Stimulated activated CD8-positive, alpha-beta memory T cell treated with anti-CD3 and anti-CD28 coated beads, Interleukin-2, amount 100 ng/mL, for 1 hour (primary cell): ENCODE data around the gene SLC24A4.

ENCODE experiments used
- DNase-seq, 2 donors: peaks; one replicate each; pipeline ENCODE4 v3.0.0-alpha.2; 2020; ENCODE audit warnings: low read depth in 2 of 2

SLC24A4 gene

DNA sequence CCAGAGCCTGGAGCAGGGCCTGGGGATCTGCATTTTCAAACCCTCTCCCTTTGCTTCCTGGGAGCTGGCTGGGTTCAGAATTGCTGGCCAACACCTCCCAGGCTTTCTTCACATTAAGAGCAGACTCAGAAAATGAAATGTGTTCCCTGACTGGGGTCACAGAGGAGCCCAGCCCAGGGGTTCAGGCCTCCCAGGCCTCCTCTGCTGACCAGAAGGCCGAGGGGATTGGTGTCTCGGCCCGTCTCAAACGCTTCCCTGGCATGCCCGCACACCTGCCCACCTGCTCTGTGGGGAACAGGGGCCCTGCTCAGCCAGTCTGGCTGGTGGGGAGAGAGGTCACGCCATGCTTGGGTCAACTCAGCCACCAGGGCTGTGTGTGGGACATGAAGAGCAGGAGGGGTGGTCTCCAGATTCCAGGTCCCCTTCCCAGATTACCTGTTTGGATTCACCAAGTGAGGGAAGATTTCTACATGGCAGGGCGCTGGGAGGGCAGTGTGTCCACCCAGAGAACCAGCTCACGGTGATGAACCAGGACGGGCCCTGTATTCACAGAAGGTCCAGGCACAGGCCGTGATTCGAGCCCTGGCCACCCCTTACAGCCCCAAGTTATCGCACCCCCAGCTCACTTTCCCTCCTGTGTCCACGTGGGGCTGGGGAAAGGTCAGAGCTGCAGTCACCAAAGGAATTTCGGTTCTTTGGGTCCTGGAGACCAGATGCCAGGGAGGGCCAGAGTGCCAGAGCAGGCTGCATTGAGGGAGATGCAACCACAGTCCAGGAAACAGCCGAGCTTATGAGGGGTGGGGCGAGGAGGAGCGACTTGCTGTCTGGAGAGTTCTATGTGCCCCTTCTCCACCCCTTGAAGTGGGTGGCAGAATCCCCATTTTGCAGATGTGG, 135.4 kb downstream of the SLC24A4 start:
- DNase-seq = no peak

DNA sequence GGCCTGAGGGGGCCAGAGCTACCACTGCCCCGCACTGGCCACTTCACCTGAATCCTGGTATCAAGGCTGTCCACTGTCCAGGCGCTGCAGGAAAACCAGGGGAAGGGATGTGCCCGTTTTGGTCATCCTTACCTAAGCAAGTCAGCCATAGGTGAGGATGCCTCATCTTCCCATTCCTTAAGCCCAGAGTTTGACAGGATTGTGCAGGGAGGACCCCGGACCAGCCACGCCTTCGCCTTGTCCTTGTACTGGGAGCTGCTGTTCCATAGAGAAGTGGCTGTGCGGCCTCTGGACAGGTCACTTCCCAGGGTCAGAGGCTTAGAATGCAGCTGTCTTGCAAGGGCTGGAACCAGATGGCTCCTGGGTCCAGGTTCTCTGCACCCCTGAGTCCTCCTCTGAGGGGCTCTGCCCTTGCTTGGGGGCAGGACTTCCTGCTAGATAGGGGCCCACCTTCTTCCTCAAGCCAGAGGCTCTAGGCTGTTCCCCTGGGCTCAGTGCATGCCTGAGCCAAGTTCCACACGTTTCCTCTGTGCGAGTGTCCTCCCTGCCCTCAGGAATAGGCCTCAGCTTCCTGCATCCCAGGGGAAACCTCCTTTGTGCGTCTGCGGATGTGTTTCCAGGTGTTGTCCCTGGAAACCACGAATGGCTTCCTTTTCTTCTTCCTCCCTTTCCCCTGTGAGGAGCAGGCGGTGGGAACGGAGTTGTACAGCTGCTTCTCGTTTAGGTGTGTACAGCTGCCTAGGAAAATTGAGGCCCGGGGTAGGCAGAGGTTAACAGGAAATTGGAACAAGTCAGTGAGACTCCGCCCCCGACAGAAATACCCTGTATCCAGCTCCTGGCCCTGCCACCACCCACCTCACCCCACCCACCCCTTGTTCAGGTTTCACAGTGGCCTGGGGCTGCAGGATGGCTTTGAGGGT, 136.3 kb downstream of the SLC24A4 start:
- DNase-seq = no peak

DNA sequence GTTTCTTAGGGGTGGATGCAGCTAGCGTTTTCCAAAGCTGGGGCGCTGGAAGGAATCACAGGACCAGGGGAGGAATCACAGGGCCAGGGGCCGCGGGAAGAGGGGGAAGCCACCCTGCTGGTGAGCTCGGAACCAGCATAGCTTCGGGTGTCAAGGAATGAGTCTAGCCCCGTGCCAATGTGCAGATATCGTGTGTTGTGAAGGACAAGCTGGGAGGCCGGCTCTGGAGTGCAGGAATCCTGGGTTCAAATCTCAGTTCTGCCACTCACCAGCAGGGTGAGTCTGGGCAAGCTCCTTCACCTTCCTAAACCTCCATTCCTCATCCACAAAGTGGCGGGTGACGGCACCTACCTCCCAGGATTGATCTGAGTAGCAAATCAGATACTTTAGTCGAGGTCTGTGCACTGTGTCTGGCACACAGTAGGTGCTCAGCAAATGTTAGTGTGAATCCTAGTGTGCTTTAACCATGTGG, 137.0 kb downstream of the SLC24A4 start:
- DNase-seq = no peak

GRCh38 chr14:92460541-92460915, 137.6 kb downstream of the SLC24A4 start:
- DNase-seq = no peak

GRCh38 chr14:92460916-92461579, 138.1 kb downstream of the SLC24A4 start:
- DNase-seq = no peak

- no peak for DNase-seq
These were observed 138.9 kb downstream of the SLC24A4 start for GRCh38 chr14:92461891-92462290.

GRCh38 chr14:92462568-92462967, 139.6 kb downstream of the SLC24A4 start:
- DNase-seq = no peak

GRCh38 chr14:92463141-92463540, 140.2 kb downstream of the SLC24A4 start:
- no peak for DNase-seq

- DNase-seq = no peak
These were observed 141.2 kb downstream of the SLC24A4 start for GRCh38 chr14:92464156-92464555.

DNA sequence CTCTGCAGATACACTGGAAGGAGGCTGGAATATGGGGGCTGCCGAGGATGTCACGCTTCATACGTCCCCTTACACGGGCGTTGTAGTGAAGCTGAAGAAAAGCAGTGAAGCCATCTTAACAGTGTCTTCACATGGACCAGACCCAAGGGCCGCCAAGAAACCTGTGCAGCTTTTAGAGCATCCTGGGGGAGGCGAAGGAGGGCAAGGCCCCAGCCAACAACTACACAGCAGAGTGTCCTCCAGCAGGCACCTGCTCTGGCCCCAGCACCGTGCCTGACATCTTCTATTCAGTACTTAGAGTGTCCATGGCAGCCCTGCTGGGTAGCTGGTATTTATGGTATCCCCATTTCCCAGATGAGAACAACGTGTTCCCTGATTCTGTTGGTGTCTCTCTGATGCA, 141.8 kb downstream of the SLC24A4 start:
- DNase-seq = no peak

- no peak for DNase-seq
These were observed 142.5 kb downstream of the SLC24A4 start for GRCh38 chr14:92465353-92466055.

DNA sequence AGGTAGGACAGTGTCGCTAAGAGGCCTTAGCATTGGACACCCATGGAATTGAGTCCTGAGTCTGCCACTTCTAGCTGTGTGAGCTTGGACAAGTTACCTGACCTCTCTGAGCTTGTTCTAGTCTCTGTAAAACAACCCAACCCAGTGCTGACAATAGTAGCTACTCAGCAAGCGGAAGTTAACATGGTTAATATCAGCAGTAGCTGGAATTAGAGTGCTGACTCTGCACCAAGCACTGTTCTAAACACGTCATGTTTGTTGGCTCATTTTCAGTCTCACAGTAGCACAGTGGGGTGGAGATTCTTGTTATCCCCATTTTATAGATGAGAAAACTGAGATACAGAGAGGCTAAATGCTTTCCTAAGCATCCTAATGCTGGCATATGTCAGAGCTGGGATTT, 143.1 kb downstream of the SLC24A4 start:
- no peak for DNase-seq

- DNase-seq = no peak
These were observed 146.6 kb downstream of the SLC24A4 start for GRCh38 chr14:92469515-92469914.

GRCh38 chr14:92470215-92470614, 147.2 kb downstream of the SLC24A4 start:
- DNase-seq = no peak

GRCh38 chr14:92470811-92471210, 147.8 kb downstream of the SLC24A4 start:
- no peak for DNase-seq

- DNase-seq = no peak
These were observed 149.0 kb downstream of the SLC24A4 start for GRCh38 chr14:92471919-92472318.

GRCh38 chr14:92472860-92473259, 149.9 kb downstream of the SLC24A4 start:
- no peak for DNase-seq

DNA sequence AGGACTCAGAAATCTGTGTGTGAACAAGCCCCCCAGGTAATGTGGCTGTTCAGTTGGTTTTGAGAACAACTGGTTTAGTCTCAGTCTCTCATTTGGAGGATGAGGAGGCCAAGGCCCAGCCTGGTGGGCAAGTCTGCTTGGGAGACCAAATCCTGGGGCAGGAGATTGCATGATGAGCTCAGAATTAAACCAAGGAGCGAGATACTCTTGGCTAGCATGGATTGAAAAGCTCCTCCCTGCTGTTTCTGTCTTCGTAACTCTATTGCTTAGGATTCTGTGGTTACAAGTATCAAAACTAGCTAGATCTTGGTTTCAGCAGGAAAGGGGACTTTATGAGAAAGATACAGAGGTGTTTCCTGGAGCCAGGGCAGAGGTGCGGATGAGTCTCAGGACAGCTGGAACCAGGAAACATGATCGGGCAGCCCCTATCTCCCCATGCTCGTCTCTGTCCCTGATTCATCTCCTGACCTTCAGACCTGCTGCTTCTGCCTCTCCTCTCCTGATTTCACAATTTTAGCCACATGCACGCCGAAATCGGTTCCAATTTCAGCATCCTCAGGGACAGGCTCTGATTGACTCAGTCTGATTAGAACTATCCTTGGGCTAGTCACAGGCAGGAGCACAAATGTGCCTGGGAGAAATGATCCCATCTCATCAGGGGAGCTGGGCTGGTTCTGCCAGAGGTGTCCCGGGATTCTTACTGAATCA, 150.4 kb downstream of the SLC24A4 start:
- no peak for DNase-seq

GRCh38 chr14:92473969-92474535, 151.1 kb downstream of the SLC24A4 start:
- DNase-seq = no peak

DNA sequence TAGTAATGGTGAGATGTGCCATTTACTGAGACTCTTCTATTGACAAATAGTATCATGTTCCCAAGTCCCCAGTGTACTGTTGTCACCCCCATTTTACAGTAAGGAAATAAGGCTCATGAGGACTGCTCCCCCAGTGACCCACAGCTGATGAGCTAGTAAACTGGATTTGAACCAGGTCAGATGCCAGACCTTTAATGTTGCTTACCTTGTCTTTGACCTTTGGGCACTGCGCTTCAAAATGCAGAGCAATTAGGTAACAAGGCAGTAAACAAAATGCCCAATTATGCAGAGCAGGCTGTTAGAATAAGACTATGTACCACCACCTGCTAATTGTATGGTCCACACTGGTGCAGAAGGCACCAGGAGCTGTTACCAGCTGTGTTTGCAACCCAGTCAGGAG, 152.1 kb downstream of the SLC24A4 start:
- no peak for DNase-seq
